ENCODE results near the gene KLHL8. TPM values are rescaled to one million over a fixed set of nuclear protein-coding genes. Genes with fewer than 3 reads are reported as not detected.

The KLHL8 gene
- total RNA-seq, 1 donor from 2014 or later = 5.4 TPM

- no peak overlapping the region for H3K4me3 ChIP-seq
- no peak for DNase-seq (ENCODE audit: low spot score in 2 of 2)
- H3K36me3 ChIP-seq = peaks cover 0 to 4% of the 10 kb centered on the region in 2 donors
- no peaks in the 10 kb centered on the region for H3K9me3 ChIP-seq
- TF ChIP-seq CTCF (IDR thresholded peaks at IDR 0.05) = no peak
- H3K27ac ChIP-seq = no peak overlapping the region
- intact Hi-C loops (cut with DNase I) = no loop called here
- no peaks in the 10 kb centered on the region for H3K4me1 ChIP-seq
- H3K27me3 ChIP-seq = no peaks in the 10 kb centered on the region
Measured at GRCh38 chr4:87179751-87180150, 40.7 kb downstream of the KLHL8 start.

GRCh38 chr4:87174672-87175071 lies 45.7 kb downstream of the KLHL8 start:
- intact Hi-C loops (cut with DNase I) = no loop called here
- Histone ChIP-seq H3K27ac (no peak overlapping the region), H3K27me3 (no peaks in the 10 kb centered on the region), H3K9me3 (no peaks in the 10 kb centered on the region), H3K4me1 (no peaks in the 10 kb centered on the region), H3K4me3 (no peak overlapping the region), H3K36me3 (peaks cover 0 to 4% of the 10 kb centered on the region in 2 donors)
- DNase-seq (ENCODE audit: low spot score in 2 of 2) = no peak
- TF ChIP-seq CTCF (IDR thresholded peaks at IDR 0.05) = no peak

- no peak for DNase-seq (ENCODE audit: low spot score in 2 of 2)
- intact Hi-C loops (cut with DNase I) = no loop called here
- Histone ChIP-seq H3K36me3 (peaks cover 4 to 5% of the 10 kb centered on the region in 2 donors), H3K27me3 (no peaks in the 10 kb centered on the region), H3K27ac (no peak overlapping the region), H3K4me3 (no peak overlapping the region), H3K4me1 (no peaks in the 10 kb centered on the region), H3K9me3 (no peaks in the 10 kb centered on the region)
- TF ChIP-seq CTCF (IDR thresholded peaks at IDR 0.05) = no peak
Measured at GRCh38 chr4:87171944-87172343, 48.5 kb downstream of the KLHL8 start.

GRCh38 chr4:87166296-87166854 lies 54.0 kb downstream of the KLHL8 start:
- no peak for TF ChIP-seq CTCF (IDR thresholded peaks at IDR 0.05)
- no peaks in the 10 kb centered on the region for H3K9me3 ChIP-seq

GRCh38 chr4:87165892-87166291 lies 54.5 kb downstream of the KLHL8 start:
- H3K27me3 ChIP-seq = no peaks in the 10 kb centered on the region
- no peak overlapping the region for H3K4me3 ChIP-seq
- no peaks in the 10 kb centered on the region for H3K9me3 ChIP-seq
- H3K36me3 ChIP-seq = peaks cover 4 to 5% of the 10 kb centered on the region in 2 donors
- DNase-seq (ENCODE audit: low spot score in 2 of 2) = no peak
- intact Hi-C loops (cut with DNase I) = no loop called here
- H3K27ac ChIP-seq = no peak overlapping the region
- TF ChIP-seq CTCF (IDR thresholded peaks at IDR 0.05) = no peak
- no peaks in the 10 kb centered on the region for H3K4me1 ChIP-seq

More at GRCh38 chr4:87166296-87166854, 54.0 kb downstream of the KLHL8 start:
- Histone ChIP-seq H3K36me3 (peaks cover 4 to 5% of the 10 kb centered on the region in 2 donors), H3K4me3 (no peak overlapping the region), H3K27me3 (no peaks in the 10 kb centered on the region), H3K27ac (no peak overlapping the region), H3K4me1 (no peaks in the 10 kb centered on the region)
- no peak for DNase-seq (ENCODE audit: low spot score in 2 of 2)
- intact Hi-C loops (cut with DNase I) = no loop called here
